GM19463 (cell line): ENCODE measurements around the gene IL1RAP.

Experiments used
- ATAC-seq: cut with Tn5 transposase; IDR thresholded peaks from one replicate; pipeline ENCODE4 v1.9.1; 2021; ENCODE audit warnings: mild to moderate bottlenecking, moderate library complexity; ENCODE audit not compliant: unreplicated experiment

Gene IL1RAP

DNA sequence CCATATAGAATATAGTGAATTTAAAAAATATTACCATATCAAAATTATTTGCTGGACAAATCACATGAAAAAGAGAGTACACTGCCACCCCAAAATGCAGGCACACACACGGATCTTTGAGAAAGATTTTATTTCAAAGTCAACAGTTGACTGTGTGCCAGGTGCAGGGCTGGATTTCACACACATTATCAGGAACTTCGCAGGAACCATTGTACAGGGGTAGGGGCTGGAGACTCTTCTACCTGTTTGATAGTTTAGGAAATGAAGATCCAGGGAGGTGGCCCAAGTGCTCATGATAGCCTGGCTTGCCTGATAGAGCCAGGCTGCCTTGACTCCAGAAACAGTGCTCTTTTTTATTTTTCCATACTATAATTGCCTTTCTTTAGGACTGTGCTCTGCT, 54.2 kb downstream of the IL1RAP start:
- ATAC-seq: no peak

DNA sequence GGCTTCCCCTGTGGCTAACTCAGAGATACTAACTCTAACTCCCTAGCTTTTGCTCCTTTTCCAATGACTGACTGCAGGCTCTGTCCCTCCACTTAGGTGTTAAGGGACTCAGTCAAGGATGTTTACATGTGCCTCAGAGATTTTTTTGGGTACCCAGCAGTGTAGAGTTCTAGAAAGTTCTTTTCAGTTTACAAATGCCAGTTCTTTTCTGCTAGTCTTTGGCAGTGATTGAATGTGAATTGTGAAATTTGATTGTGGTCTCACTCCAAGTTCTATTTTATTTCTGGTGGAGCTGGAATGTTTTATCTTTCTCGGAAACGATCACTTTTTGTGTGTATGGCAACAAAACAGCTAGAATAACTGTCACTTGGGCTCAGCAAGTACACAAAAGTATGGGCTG, 60.6 kb downstream of the IL1RAP start:
- no peak for ATAC-seq

DNA sequence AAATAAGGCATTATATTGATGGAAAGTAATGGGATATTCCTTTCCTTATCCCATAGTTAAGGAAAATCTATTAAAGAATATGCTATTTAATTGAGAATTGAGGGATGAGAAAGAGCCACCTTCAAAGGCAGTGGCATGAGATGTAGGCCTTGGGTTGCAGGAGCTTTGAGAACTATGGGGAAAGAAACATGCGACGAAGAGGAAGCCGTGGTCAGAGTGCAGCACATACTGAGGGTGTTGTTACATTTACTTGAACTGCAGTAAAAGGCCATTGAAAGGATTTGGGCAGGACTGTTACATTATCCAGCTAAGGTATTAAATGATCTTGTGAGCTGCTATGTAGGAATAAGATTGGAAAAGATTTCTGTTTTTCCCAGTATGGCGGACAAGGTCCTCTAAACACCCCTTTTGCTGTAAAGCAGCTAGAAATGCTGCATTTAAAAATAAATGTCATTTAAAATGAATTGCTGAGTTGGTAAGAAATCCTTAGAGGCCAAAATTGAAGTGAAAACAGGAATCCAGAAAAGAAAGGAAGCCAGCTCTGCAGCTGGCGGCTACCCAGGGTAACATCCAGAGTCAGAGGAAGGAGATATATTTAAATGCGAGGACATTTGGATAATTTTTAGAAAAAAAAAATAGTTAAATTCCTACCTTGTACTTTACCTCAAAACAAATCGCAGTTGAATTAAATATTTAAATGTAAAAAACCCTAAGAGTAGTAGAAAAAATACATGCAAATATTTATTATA, 61.7 kb downstream of the IL1RAP start:
- no peak for ATAC-seq

DNA sequence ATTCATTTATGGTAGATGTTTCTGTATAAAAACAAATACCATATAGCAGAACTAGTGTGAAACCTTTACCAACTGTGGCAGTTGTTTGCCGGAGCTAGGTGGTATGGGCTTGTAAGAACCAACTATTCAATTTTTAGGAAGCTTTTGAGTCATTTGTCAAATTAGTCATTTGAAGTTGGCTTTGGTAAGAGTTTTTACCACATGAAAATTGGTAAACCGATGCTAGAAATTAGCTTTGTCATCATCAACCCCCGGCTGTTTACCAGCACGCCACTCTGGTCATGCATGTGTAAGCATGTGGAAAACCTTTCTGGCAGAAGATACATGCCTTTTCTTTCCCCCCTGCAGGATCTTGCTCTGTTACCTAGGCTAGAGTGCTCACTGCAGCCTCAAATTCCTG, 63.3 kb downstream of the IL1RAP start:
- no peak for ATAC-seq

DNA sequence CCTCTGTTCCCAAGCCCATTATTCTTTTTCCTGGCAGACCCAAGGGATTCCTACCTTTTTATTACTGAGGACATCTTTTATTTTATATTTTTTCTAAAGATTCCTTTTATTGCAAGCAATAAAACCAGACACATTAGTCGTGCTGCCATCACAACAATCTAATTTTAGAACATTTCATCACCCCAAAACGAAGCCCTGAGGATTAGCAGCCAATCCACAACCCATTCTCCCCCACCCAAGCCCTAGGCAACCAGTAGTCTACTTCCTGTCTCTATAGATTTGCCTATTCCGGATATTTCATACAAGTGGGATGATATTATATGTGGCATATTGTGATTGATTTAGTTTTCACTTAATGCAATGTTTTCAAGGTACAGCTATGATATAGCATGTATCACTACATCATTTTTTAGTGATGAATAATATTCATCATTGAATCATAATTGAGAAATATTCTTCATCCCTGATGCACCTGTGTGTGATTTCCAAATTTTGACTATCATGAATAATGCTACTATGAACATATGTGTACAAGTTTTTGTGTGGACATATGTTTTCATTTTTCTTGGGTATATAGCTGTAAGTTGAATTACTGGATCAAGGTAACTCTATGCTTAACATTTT, 65.7 kb downstream of the IL1RAP start:
- ATAC-seq: no peak

DNA sequence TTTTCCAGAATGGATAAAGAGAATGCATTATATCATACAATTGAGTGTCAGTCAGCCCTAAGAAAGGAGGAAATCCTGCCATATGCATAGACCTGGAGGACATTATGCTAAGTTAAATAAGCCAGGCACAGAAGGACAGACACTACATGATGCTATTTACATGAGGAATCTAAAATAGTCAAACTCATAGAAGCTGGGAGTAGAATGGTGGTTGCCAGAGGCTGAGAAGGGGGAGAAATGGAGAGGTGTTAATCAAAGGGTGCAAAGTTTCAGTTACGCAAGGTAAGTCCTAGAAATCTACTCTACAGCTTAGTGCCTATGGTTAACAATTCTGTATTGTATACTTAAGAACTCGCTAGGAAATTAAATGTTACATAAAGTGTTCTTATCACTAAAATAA, 66.5 kb downstream of the IL1RAP start:
- no peak for ATAC-seq

DNA sequence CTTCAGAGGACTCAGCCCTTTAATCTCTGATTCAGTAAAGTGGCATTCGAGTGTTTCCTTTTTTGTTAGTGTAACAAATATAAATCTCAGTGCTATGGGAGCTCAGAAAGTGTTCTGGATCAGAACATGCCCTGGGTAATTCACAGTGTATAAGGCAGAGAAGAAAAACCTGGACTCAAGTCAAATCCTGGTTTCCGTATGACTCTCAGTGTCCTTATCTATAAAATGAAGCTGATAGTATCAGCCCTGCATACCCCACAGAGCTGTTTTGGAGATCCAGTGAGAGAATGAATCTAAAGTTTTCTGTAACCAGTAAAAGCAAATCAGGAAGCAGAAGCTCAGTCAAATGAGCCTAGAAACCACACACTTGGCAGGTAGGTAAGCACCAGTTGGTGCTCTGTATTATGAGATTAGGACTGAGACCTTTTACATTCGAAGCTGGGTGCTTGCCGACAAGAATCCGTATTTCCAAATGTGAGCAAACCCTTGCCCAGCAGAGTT, 67.2 kb downstream of the IL1RAP start:
- ATAC-seq: no peak

DNA sequence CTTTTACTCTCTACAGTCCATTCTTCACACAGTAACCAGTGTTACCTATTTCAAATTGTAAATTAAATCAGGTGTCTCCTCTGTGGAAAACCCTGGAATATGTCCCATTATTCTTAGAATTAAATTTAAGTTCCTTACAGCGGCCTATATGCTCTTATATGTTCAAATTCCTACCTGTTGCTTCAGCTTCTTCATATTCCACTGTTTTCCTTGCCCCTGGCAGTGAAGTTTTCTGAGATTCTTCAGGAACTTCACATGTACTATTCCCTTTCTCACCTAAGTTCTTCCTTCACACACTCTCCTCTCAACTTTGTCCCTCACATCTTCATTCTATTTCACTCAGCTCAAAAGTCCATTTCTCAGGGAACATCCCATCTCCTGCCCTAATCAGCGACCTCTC, 68.8 kb downstream of the IL1RAP start:
- ATAC-seq: no peak

DNA sequence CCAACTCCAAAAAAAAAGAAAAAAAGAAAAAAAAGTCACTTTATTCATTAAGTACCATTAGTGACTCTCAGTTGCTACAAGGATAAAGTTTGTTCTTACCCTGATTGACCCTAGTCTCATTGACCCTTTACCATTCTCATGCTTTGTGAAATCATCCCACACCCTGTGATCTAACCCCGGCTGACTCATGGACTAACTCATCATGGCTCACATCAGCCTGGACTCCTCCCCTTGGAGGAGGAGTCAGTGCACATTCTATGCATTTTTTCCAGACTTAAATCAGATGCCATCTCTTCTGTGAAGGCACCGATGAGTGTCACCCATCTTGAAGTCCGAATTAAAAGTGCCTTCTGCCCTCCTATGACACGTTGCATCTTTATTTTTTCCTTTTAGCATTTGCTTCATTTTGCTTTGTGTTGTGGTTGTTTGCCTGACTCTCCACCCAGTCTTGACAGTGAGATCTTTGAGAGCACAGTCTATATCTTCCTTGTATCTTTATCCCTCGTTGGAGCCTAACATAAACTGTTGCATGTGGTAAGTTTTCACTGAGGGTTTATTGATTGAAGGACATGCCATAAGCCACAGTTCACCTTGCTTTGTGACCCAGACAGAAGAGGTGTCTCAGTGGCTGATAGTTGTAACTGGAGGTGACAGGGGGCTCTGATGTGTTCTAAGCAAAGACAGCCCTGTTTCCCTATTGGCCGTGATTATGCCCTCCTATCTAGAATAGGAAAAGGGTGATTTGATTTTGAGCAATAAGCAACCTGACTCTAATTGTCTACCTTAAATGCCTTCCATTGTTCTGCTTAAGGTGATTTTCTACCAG, 72.1 kb downstream of the IL1RAP start:
- ATAC-seq: peak; percentile 49

DNA sequence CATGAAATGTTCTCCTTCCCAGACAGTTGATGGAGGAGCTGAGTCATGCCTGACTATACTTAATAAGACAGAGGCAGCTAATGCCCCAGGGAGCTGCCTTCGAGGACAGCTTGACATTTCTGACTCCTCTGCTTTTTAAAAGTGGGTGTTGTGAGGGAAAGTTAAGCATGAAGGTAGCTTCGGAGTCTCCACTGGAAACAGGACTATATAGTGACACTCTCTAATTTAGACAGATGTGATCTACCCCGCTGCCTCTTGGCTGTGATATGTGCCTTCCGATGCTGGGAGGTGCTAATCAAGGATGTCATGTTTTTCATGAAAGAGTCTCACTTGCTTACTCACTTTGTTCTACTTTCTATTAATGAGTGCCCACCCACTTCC, 72.7 kb downstream of the IL1RAP start:
- ATAC-seq: peak; percentile 56

DNA sequence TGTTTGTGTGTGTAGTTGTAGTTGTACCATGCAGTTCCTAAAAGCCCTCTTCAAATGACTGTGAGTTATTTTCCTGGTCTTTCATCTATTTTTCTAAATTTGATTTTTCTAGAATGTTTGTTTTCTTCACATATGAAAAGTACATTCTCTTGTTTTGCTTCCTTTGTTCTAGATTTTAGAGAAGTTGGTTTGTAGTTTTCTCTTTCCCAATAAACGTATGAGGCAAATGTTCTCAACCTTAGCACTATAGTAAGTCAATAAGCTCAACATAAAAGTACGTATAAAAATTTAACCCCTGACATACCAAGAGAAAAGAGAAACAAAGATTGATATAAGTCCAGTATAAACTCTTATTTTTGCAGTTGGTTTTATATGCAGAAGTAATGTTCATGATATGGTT, 74.7 kb downstream of the IL1RAP start:
- ATAC-seq: no peak

DNA sequence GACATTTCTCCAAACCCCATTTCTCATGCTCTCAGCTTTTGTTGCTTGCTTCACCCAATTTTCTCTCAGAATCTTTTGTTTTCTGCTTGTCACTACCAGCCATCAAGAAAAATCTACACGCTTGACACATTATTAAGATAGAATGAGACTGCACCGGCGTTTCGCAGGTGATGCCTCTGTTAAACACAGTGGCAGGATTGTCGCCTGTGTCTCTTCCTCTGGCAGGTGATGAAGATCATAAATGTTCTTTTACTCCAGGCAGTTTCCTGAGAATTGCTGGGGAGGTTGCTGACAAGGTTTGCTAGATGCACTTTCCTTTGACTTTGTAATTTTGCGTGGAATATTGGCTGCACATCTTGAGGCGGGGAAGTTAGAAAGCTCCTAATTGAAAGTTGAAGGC, 75.4 kb downstream of the IL1RAP start:
- ATAC-seq: no peak

DNA sequence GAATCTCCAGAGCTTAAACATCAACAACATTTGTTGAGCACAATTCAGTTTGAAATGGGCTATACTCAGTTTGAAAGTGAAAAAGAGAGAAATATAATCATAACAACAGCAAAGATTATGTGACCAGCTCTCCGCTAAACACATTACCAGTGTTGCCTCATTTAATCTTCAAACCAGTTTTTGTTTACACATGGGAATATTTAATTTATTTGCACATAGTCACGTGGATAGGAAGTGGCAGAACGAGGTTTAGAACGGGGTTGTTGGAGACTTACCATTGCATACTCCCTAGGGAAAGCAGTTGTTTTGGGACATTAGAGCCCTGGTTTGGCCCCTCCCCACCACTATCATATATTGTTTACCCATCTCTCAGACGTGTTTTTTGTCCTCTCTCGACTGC, 77.2 kb downstream of the IL1RAP start:
- no peak for ATAC-seq

DNA sequence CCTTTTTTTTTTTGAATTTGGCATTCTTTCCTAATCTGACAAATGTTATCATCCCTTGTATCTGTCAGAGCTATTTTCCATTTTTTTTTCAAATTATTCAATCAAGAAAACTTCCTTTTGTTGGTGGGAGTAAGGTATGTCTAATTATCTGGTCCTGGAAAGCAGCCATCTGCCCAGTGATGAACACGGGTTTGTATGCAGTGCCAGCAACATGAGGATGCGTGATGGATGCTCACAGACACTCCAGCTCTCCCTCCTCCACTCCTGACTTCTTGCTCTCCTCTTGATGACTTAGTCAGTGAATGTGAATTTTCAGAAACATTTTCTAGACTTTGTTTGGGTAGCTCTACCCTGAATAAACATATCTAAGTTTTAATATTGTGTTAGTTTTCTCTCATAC, 79.2 kb downstream of the IL1RAP start:
- no peak for ATAC-seq

DNA sequence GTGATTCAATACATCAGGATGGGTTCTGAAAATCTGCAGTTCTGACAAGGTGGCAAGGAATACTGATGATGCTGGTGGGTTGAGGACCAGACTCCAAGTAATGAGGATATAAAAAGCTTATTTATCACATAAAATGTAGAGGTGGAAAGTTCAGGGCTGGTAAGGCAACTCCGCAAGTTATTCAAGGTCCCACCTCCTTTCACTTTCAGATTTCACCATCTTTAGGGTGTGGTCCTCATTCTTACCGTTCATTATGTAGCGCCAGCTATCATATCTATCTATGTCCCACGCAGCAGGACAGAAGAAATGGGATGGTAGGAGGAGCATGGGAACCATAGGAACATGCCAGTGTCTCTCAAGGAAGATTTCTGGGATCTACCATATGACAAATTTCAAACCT, 80.3 kb downstream of the IL1RAP start:
- ATAC-seq: no peak

DNA sequence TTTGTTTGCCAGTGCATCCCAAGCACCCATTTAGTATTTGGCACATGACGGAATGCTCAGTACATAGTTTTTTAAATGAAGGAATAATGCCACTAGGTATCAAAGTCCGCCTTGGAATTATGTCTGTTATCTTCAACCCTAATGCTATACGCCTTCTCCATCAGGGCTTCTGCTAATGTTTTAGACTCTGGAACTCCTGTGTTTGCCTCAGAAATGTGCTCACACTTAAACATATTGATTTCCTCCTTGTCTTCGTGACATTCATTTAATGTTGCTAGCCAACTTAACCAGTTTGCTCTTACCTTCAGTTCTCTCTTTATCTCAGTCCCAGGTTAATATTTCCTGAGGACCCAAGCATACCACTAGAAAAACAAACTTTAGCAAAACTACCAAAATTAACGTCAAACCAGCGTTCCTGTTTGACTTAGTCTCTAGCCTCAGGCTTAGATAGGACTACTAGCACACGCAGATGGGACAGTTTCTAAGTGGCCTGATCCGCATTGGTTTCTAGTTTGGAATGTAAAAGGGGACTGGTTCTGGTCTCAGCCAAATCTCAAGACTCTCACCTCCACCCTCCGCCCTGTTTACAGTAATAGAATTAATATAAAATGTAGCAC, 81.4 kb downstream of the IL1RAP start:
- ATAC-seq: no peak

DNA sequence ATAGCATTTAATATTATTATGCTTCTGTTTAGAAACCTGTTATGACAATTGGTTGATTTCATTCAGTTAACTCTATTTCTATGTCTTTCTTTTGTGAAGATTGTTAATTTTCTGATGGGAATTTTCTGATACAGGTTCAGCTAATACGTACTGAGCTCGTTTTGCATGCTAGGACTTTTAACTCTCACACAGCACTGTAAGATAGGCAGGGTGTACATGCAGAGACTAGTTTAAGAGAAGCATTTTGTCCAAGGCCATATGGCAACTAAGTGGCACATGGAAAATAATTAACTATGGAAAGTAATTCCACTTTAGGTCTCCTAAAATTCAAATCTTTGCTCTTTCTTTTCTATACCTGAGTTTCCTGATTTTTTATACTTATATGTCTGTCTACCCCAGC, 81.9 kb downstream of the IL1RAP start:
- ATAC-seq: no peak

DNA sequence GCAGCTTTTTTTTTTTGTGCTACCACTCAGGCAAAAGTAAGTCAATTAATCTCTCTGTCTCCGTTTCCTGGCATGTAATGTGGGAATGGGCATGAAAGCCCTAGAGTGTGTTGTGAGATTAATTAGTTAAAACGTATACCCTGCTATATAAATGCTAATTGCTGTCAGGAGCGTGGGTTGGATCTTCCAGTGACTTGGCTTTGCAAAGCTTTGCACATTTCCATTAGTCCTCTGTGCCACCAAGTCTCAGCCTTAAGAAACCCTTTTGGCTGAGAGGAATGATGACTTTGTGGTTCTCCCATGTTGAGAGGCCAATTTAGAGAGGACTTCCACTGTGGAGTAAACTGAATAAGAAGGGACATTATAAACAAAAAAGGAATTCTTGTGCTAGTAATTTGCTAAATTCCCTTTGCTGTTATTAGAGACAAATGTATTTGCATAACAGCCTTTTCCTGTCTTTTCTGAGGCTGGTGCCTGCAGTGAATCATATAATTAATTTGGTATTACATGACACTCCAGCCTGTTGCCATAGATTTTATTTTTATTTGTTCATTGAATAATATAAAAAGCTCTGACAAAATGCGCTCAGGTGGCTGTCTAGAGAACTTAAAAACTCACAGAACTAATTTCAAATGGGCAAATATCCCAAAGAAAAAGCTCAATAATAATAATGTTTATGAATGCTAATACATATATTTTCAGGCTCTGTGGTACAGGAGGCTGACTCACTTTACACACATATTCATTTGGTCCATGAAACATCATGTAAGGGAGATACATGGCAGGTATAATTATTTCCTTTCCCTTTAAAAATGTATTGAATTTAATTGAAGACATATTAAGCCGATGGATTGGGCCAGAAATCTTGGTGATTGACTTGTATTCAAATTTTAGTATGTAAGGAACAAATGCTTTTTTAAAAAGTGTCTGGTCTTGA, 82.7 kb downstream of the IL1RAP start:
- ATAC-seq: no peak

DNA sequence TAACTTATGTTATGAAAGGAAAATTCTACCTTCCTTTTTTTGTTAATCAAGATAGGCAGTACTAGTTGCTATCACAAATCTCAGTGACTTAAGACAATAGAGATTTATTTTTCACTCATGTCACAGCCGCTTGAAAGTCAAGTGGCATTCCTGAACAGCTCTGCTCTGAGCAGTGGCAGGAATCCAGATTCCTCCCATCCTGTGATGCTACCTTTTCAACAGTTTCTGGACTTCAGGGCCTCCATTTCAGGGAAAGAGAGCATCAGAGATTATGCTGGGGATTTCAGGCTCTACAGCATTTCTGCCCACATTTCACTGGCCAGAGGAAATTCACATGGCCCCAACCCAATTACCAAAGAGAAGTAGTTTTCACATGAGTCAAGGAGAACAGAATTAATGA, 83.4 kb downstream of the IL1RAP start:
- ATAC-seq: no peak

DNA sequence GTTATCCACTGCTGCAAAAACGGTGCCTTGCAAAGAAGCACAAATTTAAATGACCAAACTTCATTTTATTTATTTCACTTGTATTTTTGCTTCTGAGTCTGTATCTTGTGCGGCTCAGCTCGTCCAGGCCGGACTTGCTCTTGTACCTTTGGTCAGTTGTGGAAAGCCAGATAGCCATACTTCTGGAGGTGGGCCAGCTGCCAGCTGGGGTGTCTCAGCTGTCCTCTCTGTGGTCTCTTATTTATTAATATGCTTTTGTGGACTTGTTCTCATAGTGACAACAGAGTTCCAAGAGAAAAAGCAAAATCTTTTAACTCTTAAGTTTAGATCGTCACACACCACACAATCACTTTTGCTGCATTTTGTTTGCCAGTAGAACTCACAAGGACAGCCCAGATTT, 87.7 kb downstream of the IL1RAP start:
- no peak for ATAC-seq
